Prostate gland (tissue), 2 donors: ENCODE data around the gene GPX5. TPM values are rescaled to one million over a fixed set of nuclear protein-coding genes. Genes with fewer than 3 reads are reported as not detected.

Experiments used
- DNase-seq: peaks from one replicate; pipeline ENCODE4 v3.0.0-alpha.2; 2019; ENCODE audit warnings: low spot score
- H3K27ac ChIP-seq, 2 donors: fragments of 200-600 bp; sonication (generic); 2 replicates each; pipeline ENCODE4 v1.5.1; 2017 to 2019
- H3K27me3 ChIP-seq: fragments of 200-600 bp; sonication (generic); replicated peaks from 2 replicates; pipeline ENCODE4 v1.5.1; 2019; ENCODE audit not compliant: insufficient read depth
- H3K36me3 ChIP-seq, 2 donors: fragments of 200-600 bp; sonication (generic); 1 replicate in 1 of 2; 2 replicates in 1 of 2; pipeline versions ENCODE4 v1.5.1 to v1.8.1; 2017 to 2019
- H3K4me1 ChIP-seq: fragments of 200-600 bp; sonication (generic); replicated peaks from 2 replicates; pipeline ENCODE4 v1.5.1; 2019
- H3K4me3 ChIP-seq, 2 donors: fragments of 200-600 bp; sonication (generic); 2 replicates each; pipeline ENCODE4 v1.5.1; 2017 to 2019
- H3K9me3 ChIP-seq: fragments of 200-600 bp; sonication (generic); 2 replicates; pipeline ENCODE4 v1.5.1; 2017
- CTCF ChIP-seq, 4 experiments: fragments of 200-600 bp in 2 of 4; fragments of 450-650 bp in 2 of 4; sonication (generic) in 2 of 4; IDR thresholded peaks; 1 replicate in 3 of 4; 2 replicates in 1 of 4; pipeline ENCODE4 v1.5.1; 2016 to 2019; ENCODE audit warnings: antibody characterized with exemption in 4 of 4, mild to moderate bottlenecking in 2 of 4, moderate library complexity in 2 of 4
- POLR2A ChIP-seq: fragments of 450-650 bp; IDR thresholded peaks from one replicate; pipeline ENCODE4 v1.6.1; 2016; ENCODE audit warnings: antibody characterized with exemption, mild to moderate bottlenecking
- POLR2AphosphoS5 ChIP-seq: sonication (generic); formaldehyde crosslinking; IDR thresholded peaks from one replicate; pipeline ENCODE4 v1.6.1; 2017; ENCODE audit warnings: antibody characterized with exemption
- WGBS: methylation state at CpG from one replicate; pipeline ENCODE4 v1.1.5; 2018; 5-methylcytosine and 5-hydroxymethylcytosine counted together
- intact Hi-C: fragments of 100-400 bp; cut with DNase I; formaldehyde crosslinking; loops from one replicate; pipeline ENCODE4 v1.14.2; 2022
- total RNA-seq, 2 donors: library from RNA; depleted of rRNA; stranded (reverse); fragments of >200 nt; gene quantifications; one replicate each; pipeline ENCODE4 v1.1.0, GENCODE V29; 2016

The GPX5 gene
- total RNA-seq, 2 donors from 2014 or later = not detected

- Histone ChIP-seq H3K4me1 (no peaks in the 10 kb centered on the region), H3K27ac (no peak overlapping the region), H3K36me3 (no peaks in the 10 kb centered on the region), H3K4me3 (no peak overlapping the region), H3K27me3 (no peaks in the 10 kb centered on the region), H3K9me3 (no peaks in the 10 kb centered on the region)
- DNase-seq = no peak
- WGBS = 86% methylated on average over 2 of the region's 2 CpGs
- intact Hi-C loops = no loop called here
- no peak for TF ChIP-seq POLR2AphosphoS5
- no peak for TF ChIP-seq POLR2A
- no peak for TF ChIP-seq CTCF (IDR thresholded peaks at IDR 0.05)
Observed at GRCh38 chr6:28517964-28518363, 7.7 kb upstream of the GPX5 start.

GRCh38 chr6:28522594-28523240 lies 3.0 kb upstream of the GPX5 start:
- no peak for TF ChIP-seq POLR2A
- TF ChIP-seq POLR2AphosphoS5 = no peak
- Histone ChIP-seq H3K27me3 (no peaks in the 10 kb centered on the region), H3K27ac (no peak overlapping the region), H3K4me1 (no peaks in the 10 kb centered on the region), H3K36me3 (no peaks in the 10 kb centered on the region), H3K9me3 (no peaks in the 10 kb centered on the region), H3K4me3 (no peak overlapping the region)
- DNase-seq = no peak
- intact Hi-C loops = no loop called here

- no peak overlapping the region for H3K27ac ChIP-seq
- TF ChIP-seq CTCF (IDR thresholded peaks at IDR 0.05) (no peak), POLR2A (no peak), POLR2AphosphoS5 (no peak)
- intact Hi-C loops = no loop called here
- no peak for DNase-seq
- WGBS = 24% methylated on average over 3 of the region's 3 CpGs
- H3K27me3 ChIP-seq = no peaks in the 10 kb centered on the region
- no peak overlapping the region for H3K4me3 ChIP-seq
- no peaks in the 10 kb centered on the region for H3K4me1 ChIP-seq
- H3K36me3 ChIP-seq = no peaks in the 10 kb centered on the region
- H3K9me3 ChIP-seq = no peaks in the 10 kb centered on the region
Observed at GRCh38 chr6:28523241-28523622, 2.4 kb upstream of the GPX5 start.

GRCh38 chr6:28530777-28531176 lies 5.1 kb downstream of the GPX5 start:
- H3K27ac ChIP-seq = no peak overlapping the region
- WGBS = 9% methylated on average over 1 of the region's 1 CpG
- intact Hi-C loops = no loop called here

GRCh38 chr6:28531479-28532128 lies 5.9 kb downstream of the GPX5 start:
- Histone ChIP-seq H3K27ac (no peak overlapping the region), H3K27me3 (no peaks in the 10 kb centered on the region), H3K4me1 (no peaks in the 10 kb centered on the region), H3K9me3 (no peaks in the 10 kb centered on the region), H3K4me3 (no peak overlapping the region), H3K36me3 (no peaks in the 10 kb centered on the region)
- no peak for TF ChIP-seq CTCF (IDR thresholded peaks at IDR 0.05)
- TF ChIP-seq POLR2AphosphoS5 = no peak
- no peak for TF ChIP-seq POLR2A
- 78% methylated on average over 7 of the region's 7 CpGs for WGBS
- intact Hi-C loops = no loop called here
- no peak for DNase-seq

More at GRCh38 chr6:28530777-28531176, 5.1 kb downstream of the GPX5 start:
- DNase-seq = no peak
- no peak overlapping the region for H3K4me3 ChIP-seq
- TF ChIP-seq CTCF (IDR thresholded peaks at IDR 0.05) = no peak
- TF ChIP-seq POLR2AphosphoS5 = no peak
- no peak for TF ChIP-seq POLR2A
- no peaks in the 10 kb centered on the region for H3K9me3 ChIP-seq
- no peaks in the 10 kb centered on the region for H3K4me1 ChIP-seq
- H3K27me3 ChIP-seq = no peaks in the 10 kb centered on the region
- H3K36me3 ChIP-seq = no peaks in the 10 kb centered on the region
